ENCODE measurements around the gene TRIOBP. TPM values are rescaled to one million over a fixed set of nuclear protein-coding genes. Genes with fewer than 3 reads are reported as not detected.

The TRIOBP gene
- total and polyA plus RNA-seq, 2 of the 4 experiments (the other 2 are of a cell fraction), result 46.4 to 69.8 TPM

DNA sequence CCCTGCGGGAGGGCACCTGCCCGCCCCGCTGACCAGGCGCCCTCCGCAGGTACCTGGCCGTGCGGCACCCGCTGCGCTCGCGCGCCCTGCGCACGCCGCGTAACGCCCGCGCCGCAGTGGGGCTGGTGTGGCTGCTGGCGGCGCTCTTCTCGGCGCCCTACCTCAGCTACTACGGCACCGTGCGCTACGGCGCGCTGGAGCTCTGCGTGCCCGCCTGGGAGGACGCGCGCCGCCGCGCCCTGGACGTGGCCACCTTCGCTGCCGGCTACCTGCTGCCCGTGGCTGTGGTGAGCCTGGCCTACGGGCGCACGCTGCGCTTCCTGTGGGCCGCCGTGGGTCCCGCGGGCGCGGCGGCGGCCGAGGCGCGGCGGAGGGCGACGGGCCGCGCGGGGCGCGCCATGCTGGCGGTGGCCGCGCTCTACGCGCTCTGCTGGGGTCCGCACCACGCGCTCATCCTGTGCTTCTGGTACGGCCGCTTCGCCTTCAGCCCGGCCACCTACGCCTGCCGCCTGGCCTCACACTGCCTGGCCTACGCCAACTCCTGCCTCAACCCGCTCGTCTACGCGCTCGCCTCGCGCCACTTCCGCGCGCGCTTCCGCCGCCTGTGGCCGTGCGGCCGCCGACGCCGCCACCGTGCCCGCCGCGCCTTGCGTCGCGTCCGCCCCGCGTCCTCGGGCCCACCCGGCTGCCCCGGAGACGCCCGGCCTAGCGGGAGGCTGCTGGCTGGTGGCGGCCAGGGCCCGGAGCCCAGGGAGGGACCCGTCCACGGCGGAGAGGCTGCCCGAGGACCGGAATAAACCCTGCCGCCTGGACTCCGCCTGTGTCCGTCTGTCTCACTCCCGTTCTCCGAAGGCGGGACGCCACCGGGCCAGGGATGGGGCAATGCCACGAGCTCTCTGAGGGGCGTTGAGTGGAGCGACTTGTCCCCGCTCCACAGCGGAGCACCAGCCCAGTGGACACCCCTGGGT lies 128.1 kb downstream of the TRIOBP start (continued):
- TF ChIP-seq SMC3 (IDR thresholded peaks at IDR 0.05; ENCODE audit: low read depth, low read length) (no peak), RFX5 (IDR thresholded peaks at IDR 0.05; ENCODE audit: low read depth, low read length) (no peak)

Small RNAs within 50 kb of the gene (microRNA-seq; reads per million reads assigned to microRNA genes)
- gene RN7SL385P (ENCODE audit: insufficient read depth, insufficient read length), result not detected

Small RNAs within 50 kb of the gene (small RNA-seq; reads per million reads assigned to genes)
- gene RN7SL385P, result 0 to 0.07 (median 0) reads per million in 5 experiments

Other genes with a start within 250 kb of the TRIOBP start
- gene MFNG, start 210.7 kb upstream of the TRIOBP start, total RNA-seq (2012; rRNA removed), result not detected in 2 replicates
- gene MFNG, start 210.7 kb upstream of the TRIOBP start, polyA plus RNA-seq (2012; rRNA removed), result 0.15 and 0.24 TPM in 2 replicates
- 6.1 TPM in 2 replicates for gene CARD10, start 177.6 kb upstream of the TRIOBP start, total RNA-seq (2012; rRNA removed)
- 18.4 and 19.8 TPM in 2 replicates for gene CARD10, start 177.6 kb upstream of the TRIOBP start, polyA plus RNA-seq (2012; rRNA removed)
- 4.7 and 6.1 TPM in 2 replicates for gene CDC42EP1, start 136.6 kb upstream of the TRIOBP start, total RNA-seq (2012; rRNA removed)
- 47.3 and 59.2 TPM in 2 replicates for gene CDC42EP1, start 136.6 kb upstream of the TRIOBP start, polyA plus RNA-seq (2012; rRNA removed)
- gene LGALS2, start 117.0 kb upstream of the TRIOBP start, total RNA-seq (2012; rRNA removed), result not detected in 2 replicates
- not detected in 2 replicates for gene LGALS2, start 117.0 kb upstream of the TRIOBP start, polyA plus RNA-seq (2012; rRNA removed)
- gene GGA1, start 88.2 kb upstream of the TRIOBP start, total RNA-seq (2012; rRNA removed), result 17.2 and 19.7 TPM in 2 replicates
- 48.5 and 50.4 TPM in 2 replicates for gene GGA1, start 88.2 kb upstream of the TRIOBP start, polyA plus RNA-seq (2012; rRNA removed)
- gene SH3BP1, start 57.4 kb upstream of the TRIOBP start, total RNA-seq (2012; rRNA removed), result 8.8 and 10.8 TPM in 2 replicates
- 30.0 and 33.3 TPM in 2 replicates for gene SH3BP1, start 57.4 kb upstream of the TRIOBP start, polyA plus RNA-seq (2012; rRNA removed)
- gene PDXP, start 38.3 kb upstream of the TRIOBP start, total RNA-seq (2012; rRNA removed), result 5.4 and 5.6 TPM in 2 replicates
- gene PDXP, start 38.3 kb upstream of the TRIOBP start, polyA plus RNA-seq (2012; rRNA removed), result 24.1 and 26.5 TPM in 2 replicates
- 9,081 and 15,383 TPM in 2 replicates for gene LGALS1, start 21.4 kb upstream of the TRIOBP start, total RNA-seq (2012; rRNA removed)
- gene LGALS1, start 21.4 kb upstream of the TRIOBP start, polyA plus RNA-seq (2012; rRNA removed), result 11,896 and 18,749 TPM in 2 replicates
- gene NOL12, start 10.7 kb upstream of the TRIOBP start, total RNA-seq (2012; rRNA removed), result 16.0 and 29.7 TPM in 2 replicates
- 25.6 and 25.7 TPM in 2 replicates for gene NOL12, start 10.7 kb upstream of the TRIOBP start, polyA plus RNA-seq (2012; rRNA removed)
- 25.6 and 32.3 TPM in 2 replicates for gene GCAT, start 110.9 kb downstream of the TRIOBP start, total RNA-seq (2012; rRNA removed)
- 20.6 and 26.2 TPM in 2 replicates for gene GCAT, start 110.9 kb downstream of the TRIOBP start, polyA plus RNA-seq (2012; rRNA removed)
- not detected in 2 replicates for gene GALR3, start 126.3 kb downstream of the TRIOBP start, total RNA-seq (2012; rRNA removed)
- not detected in 2 replicates for gene GALR3, start 126.3 kb downstream of the TRIOBP start, polyA plus RNA-seq (2012; rRNA removed)
- 18.5 and 20.3 TPM in 2 replicates for gene ANKRD54, start 147.3 kb downstream of the TRIOBP start, total RNA-seq (2012; rRNA removed)
- gene ANKRD54, start 147.3 kb downstream of the TRIOBP start, polyA plus RNA-seq (2012; rRNA removed), result 31.3 and 31.5 TPM in 2 replicates
- 464 and 593 TPM in 2 replicates for gene EIF3L, start 152.4 kb downstream of the TRIOBP start, total RNA-seq (2012; rRNA removed)
- 354 and 391 TPM in 2 replicates for gene EIF3L, start 152.4 kb downstream of the TRIOBP start, polyA plus RNA-seq (2012; rRNA removed)
- 12.2 and 12.4 TPM in 2 replicates for gene MICALL1, start 209.2 kb downstream of the TRIOBP start, total RNA-seq (2012; rRNA removed)
- 22.3 and 25.3 TPM in 2 replicates for gene MICALL1, start 209.2 kb downstream of the TRIOBP start, polyA plus RNA-seq (2012; rRNA removed)

Data from IMR-90 (cell line).